ENCODE data around the gene MAGI2. TPM values are rescaled to one million over a fixed set of nuclear protein-coding genes. Genes with fewer than 3 reads are reported as not detected.

Gene MAGI2
- total and polyA plus RNA-seq, 2 of the 13 experiments (the other 11 are each of a cell fraction or from before 2014, with no cell fraction given), result 1.5 to 3.8 TPM

DNA sequence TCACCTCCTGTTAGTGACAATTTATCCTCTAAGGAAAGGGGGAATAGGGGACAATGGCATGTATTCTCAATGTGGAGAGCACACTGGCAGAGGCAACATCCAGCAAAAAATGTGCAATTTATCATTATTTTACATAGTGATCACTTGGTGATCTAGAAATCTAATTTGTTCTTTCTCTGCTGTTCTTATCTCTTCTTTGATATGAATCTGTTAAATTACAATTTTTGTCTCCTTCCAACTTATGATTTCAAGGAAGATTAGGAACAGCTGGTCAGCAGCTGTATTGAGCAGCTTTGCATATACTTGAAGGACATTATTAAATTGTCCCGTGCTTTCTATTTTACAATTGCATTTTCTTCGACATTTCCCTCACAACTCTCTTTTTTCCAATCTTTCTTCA lies 213.1 kb downstream of the MAGI2 start:
- H3K27ac ChIP-seq (ENCODE audit: extremely low read length, insufficient read depth, low read length), result no peak overlapping the region
- H3K9ac ChIP-seq (ENCODE audit: insufficient read depth, low read depth, low read length), result no peak overlapping the region
- DNase-seq (ENCODE audit: low spot score), result no peak
- in situ Hi-C loops (cut with HindIII; ENCODE audit: extremely low pct_ligation_motif_present, low pct_unique_long_range_greater_than_20kb), result no loop called here
- no peaks in the 10 kb centered on the region for H3K27me3 ChIP-seq (ENCODE audit: control insufficient read depth in 1 of 2, insufficient read depth in 2 of 2, low read length in 2 of 2)
- H3K4me1 ChIP-seq (ENCODE audit: insufficient read depth, low read length), result peaks cover 11% of the 10 kb centered on the region
- no peaks in the 10 kb centered on the region for H3K36me3 ChIP-seq (replicated peaks in 1 of 2; ENCODE audit: control insufficient read depth in 1 of 2, insufficient read depth in 2 of 2, low read length in 2 of 2)
- FAIRE-seq, result no peak
- no peaks in the 10 kb centered on the region for H3K79me2 ChIP-seq (ENCODE audit: insufficient read depth, low read length)
- H3K9me3 ChIP-seq (ENCODE audit: low read length), result no peaks in the 10 kb centered on the region
- ATAC-seq, result no peak
- ChIA-PET POLR2A (no interaction called here), CTCF (ENCODE audit: low intra/inter-chr PET ratio, low total read pairs) (no interaction called here)
- TF ChIP-seq ZNF567 (CRISPR knock-in tag; IDR thresholded peaks at IDR 0.05; ENCODE audit: borderline replicate concordance), result no peak
- TF ChIP-seq ZNF446 (CRISPR knock-in tag; IDR thresholded peaks at IDR 0.05), result no peak
- TF ChIP-seq, protein P1, sequence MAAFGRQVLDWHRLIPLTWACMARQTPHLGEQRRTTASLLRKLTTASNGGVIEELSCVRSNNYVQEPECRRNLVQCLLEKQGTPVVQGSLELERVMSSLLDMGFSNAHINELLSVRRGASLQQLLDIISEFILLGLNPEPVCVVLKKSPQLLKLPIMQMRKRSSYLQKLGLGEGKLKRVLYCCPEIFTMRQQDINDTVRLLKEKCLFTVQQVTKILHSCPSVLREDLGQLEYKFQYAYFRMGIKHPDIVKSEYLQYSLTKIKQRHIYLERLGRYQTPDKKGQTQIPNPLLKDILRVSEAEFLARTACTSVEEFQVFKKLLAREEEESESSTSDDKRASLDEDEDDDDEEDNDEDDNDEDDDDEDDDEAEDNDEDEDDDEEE (CRISPR knock-in tag; IDR thresholded peaks at IDR 0.05), result no peak
- TF ChIP-seq, protein P2, sequence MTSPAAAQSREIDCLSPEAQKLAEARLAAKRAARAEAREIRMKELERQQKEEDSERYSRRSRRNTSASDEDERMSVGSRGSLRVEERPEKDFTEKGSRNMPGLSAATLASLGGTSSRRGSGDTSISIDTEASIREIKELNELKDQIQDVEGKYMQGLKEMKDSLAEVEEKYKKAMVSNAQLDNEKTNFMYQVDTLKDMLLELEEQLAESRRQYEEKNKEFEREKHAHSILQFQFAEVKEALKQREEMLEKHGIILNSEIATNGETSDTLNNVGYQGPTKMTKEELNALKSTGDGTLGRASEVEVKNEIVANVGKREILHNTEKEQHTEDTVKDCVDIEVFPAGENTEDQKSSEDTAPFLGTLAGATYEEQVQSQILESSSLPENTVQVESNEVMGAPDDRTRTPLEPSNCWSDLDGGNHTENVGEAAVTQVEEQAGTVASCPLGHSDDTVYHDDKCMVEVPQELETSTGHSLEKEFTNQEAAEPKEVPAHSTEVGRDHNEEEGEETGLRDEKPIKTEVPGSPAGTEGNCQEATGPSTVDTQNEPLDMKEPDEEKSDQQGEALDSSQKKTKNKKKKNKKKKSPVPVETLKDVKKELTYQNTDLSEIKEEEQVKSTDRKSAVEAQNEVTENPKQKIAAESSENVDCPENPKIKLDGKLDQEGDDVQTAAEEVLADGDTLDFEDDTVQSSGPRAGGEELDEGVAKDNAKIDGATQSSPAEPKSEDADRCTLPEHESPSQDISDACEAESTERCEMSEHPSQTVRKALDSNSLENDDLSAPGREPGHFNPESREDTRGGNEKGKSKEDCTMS (CRISPR knock-in tag; conservative IDR thresholded peaks at IDR 0.05), result no peak
- TF ChIP-seq, protein P3, sequence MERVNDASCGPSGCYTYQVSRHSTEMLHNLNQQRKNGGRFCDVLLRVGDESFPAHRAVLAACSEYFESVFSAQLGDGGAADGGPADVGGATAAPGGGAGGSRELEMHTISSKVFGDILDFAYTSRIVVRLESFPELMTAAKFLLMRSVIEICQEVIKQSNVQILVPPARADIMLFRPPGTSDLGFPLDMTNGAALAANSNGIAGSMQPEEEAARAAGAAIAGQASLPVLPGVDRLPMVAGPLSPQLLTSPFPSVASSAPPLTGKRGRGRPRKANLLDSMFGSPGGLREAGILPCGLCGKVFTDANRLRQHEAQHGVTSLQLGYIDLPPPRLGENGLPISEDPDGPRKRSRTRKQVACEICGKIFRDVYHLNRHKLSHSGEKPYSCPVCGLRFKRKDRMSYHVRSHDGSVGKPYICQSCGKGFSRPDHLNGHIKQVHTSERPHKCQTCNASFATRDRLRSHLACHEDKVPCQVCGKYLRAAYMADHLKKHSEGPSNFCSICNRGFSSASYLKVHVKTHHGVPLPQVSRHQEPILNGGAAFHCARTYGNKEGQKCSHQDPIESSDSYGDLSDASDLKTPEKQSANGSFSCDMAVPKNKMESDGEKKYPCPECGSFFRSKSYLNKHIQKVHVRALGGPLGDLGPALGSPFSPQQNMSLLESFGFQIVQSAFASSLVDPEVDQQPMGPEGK (CRISPR knock-in tag; IDR thresholded peaks at IDR 0.05), result no peak
- TF ChIP-seq HIC2 (CRISPR knock-in tag; IDR thresholded peaks at IDR 0.05; ENCODE audit: low read depth), result no peak
- TF ChIP-seq ZNF709 (CRISPR knock-in tag; IDR thresholded peaks at IDR 0.05), result no peak
- TF ChIP-seq POLR2G (IDR thresholded peaks at IDR 0.05; ENCODE audit: low read depth, low read length), result no peak
- TF ChIP-seq MTF2 (CRISPR knock-in tag; IDR thresholded peaks at IDR 0.05; ENCODE audit: borderline replicate concordance), result no peak
- no peak overlapping the region for H3K4me3 ChIP-seq (replicated peaks in 1 of 3; ENCODE audit: insufficient read depth in 1 of 3, low read depth in 2 of 3, low read length in 3 of 3)
- 91% methylated on average over 2 of the region's 2 CpGs for WGBS (ENCODE audit: low lambda C conversion rate)
- intact Hi-C loops (cut with micrococcal nuclease; ENCODE audit: unreplicated experiment), result no loop called here
- no peak overlapping the region for H2AFZ ChIP-seq (ENCODE audit: low read length)
- no peak overlapping the region for H3K4me2 ChIP-seq (ENCODE audit: low read depth, low read length)
- no peaks in the 10 kb centered on the region for H4K20me1 ChIP-seq (ENCODE audit: insufficient read depth, low read length)
- no TSS peak for BruUV-seq (replicated peaks)
